Keratinocyte (primary cell): ENCODE results near the gene OSBPL8. TPM values are rescaled to one million over a fixed set of nuclear protein-coding genes. Genes with fewer than 3 reads are reported as not detected.

ENCODE experiments used
- DNase-seq: peaks from one replicate; pipeline ENCODE4 v3.0.0-alpha.2; 2011; ENCODE audit warnings: low read depth, missing footprints, low spot score
- FAIRE-seq: peaks from 2 replicates; lab custom pipeline; 2011; peaks lifted over from hg19 to GRCh38; lab: Jason Lieb, UNC
- H2AFZ ChIP-seq: 2 replicates; pipeline ENCODE4 v1.6.0; 2012; ENCODE audit warnings: low read length, control low read depth, inconsistent platforms; ENCODE audit not compliant: control insufficient read depth
- H3K27ac ChIP-seq: 2 replicates; pipeline ENCODE4 v1.5.1; 2011; ENCODE audit warnings: low read length; ENCODE audit not compliant: control insufficient read depth, insufficient read depth
- H3K27me3 ChIP-seq: 3 replicates; pipeline ENCODE4 v1.6.0; 2011; ENCODE audit warnings: low read length; ENCODE audit not compliant: control insufficient read depth, insufficient read depth; ENCODE audit errors: extremely low read depth
- H3K36me3 ChIP-seq, 2 experiments: 2 replicates in 1 of 2; 3 replicates in 1 of 2; pipeline ENCODE4 v1.5.1; 2011; ENCODE audit warnings: low read length in 2 of 2, mild to moderate bottlenecking in 1 of 2; ENCODE audit not compliant: control insufficient read depth in 2 of 2, insufficient read depth in 2 of 2; ENCODE audit errors: extremely low read depth in 1 of 2
- H3K4me1 ChIP-seq: 3 replicates; pipeline ENCODE4 v1.5.1; 2011; ENCODE audit warnings: low read length; ENCODE audit not compliant: control insufficient read depth, insufficient read depth; ENCODE audit errors: extremely low read depth
- H3K4me2 ChIP-seq: 3 replicates; pipeline ENCODE4 v1.6.0; 2011; ENCODE audit warnings: low read depth, low read length; ENCODE audit not compliant: control insufficient read depth, insufficient read depth; ENCODE audit errors: extremely low read depth
- H3K4me3 ChIP-seq, 3 experiments: fragments of 200-600 bp in 1 of 3; sonication (generic) in 1 of 3; 2 replicates in 2 of 3; 3 replicates in 1 of 3; pipeline ENCODE4 v1.5.1; 2011 to 2016; ENCODE audit warnings: low read length in 3 of 3, mild to moderate bottlenecking in 3 of 3, control low read depth in 2 of 3, inconsistent platforms in 1 of 3, low read depth in 1 of 3, mixed read lengths in 1 of 3, mixed run types in 1 of 3, moderate library complexity in 1 of 3; ENCODE audit not compliant: control insufficient read depth in 2 of 3, insufficient read depth in 2 of 3; ENCODE audit errors: extremely low read depth in 1 of 3
- H3K79me2 ChIP-seq: 2 replicates; pipeline ENCODE4 v1.6.0; 2012; ENCODE audit warnings: low read length; ENCODE audit not compliant: control insufficient read depth, insufficient read depth
- H3K9ac ChIP-seq: 3 replicates; pipeline ENCODE4 v1.6.0; 2011; ENCODE audit warnings: low read length; ENCODE audit not compliant: control insufficient read depth, insufficient read depth; ENCODE audit errors: extremely low read depth
- H3K9me1 ChIP-seq: 3 replicates; pipeline ENCODE4 v1.6.0; 2011; ENCODE audit warnings: low read length; ENCODE audit not compliant: control insufficient read depth, insufficient read depth; ENCODE audit errors: extremely low read depth
- H3K9me3 ChIP-seq: 2 replicates; pipeline ENCODE4 v1.5.1; 2012; ENCODE audit warnings: low read depth, low read length; ENCODE audit not compliant: control insufficient read depth
- H4K20me1 ChIP-seq: 3 replicates; pipeline ENCODE4 v1.6.0; 2011; ENCODE audit warnings: low read length; ENCODE audit not compliant: control insufficient read depth, insufficient read depth; ENCODE audit errors: extremely low read depth
- CTCF ChIP-seq, 3 experiments: IDR thresholded peaks in 1 of 3; conservative IDR thresholded peaks in 1 of 3; optimal IDR thresholded peaks in 1 of 3; 2 replicates in 2 of 3; 3 replicates in 1 of 3; pipeline versions ENCODE3 to v1.5.1; 2011; ENCODE audit warnings: low read length in 3 of 3, mild to moderate bottlenecking in 3 of 3, moderate library complexity in 2 of 3, control low read depth in 1 of 3, inconsistent platforms in 1 of 3; ENCODE audit not compliant: insufficient read depth in 2 of 3; ENCODE audit errors: extremely low read depth in 1 of 3
- EZH2 ChIP-seq: IDR thresholded peaks from one replicate; pipeline ENCODE4 v1.6.1; 2012; ENCODE audit warnings: inconsistent platforms, mild to moderate bottlenecking, low read length, moderate library complexity
- dilution Hi-C: fragments of 300-500 bp; cut with MboI; formaldehyde crosslinking; loops from one replicate; pipeline ENCODE4 v1.7.0; 2020; ENCODE audit warnings: low sequenced_read_pairs; ENCODE audit not compliant: extremely low pct_ligation_motif_present
- polyA plus RNA-seq, 5 experiments: library from polyadenylated mRNA; depleted of rRNA in 3 of 5; stranded (reverse) in 3 of 5; stranded (forward) in 1 of 5; unstranded in 1 of 5; fragments of >200 nt; gene quantifications; 1 replicate in 1 of 5; 2 replicates in 3 of 5; 3 replicates in 1 of 5; pipeline versions ENCODE4 v1.2.1 to v1.2.3, GENCODE V29; 2011 to 2012; ENCODE audit warnings: missing spikeins in 2 of 5, low read depth in 1 of 5, low replicate concordance in 1 of 5

Gene OSBPL8
- polyA plus RNA-seq, 1 donor (not counting 4 experiments of a cell fraction or from before 2014, with no cell fraction given) = 33.7 TPM

GRCh38 chr12:76520348-76520747 lies 39.2 kb downstream of the OSBPL8 start:
- Histone ChIP-seq H3K27ac (no peak overlapping the region), H3K4me2 (no peak overlapping the region), H3K9ac (no peak overlapping the region), H3K9me3 (no peaks in the 10 kb centered on the region), H3K36me3 (peaks cover 0 to 2% of the 10 kb centered on the region in 2 experiments), H3K79me2 (peaks cover 20% of the 10 kb centered on the region), H3K4me3 (no peak overlapping the region), H2AFZ (no peak overlapping the region), H3K9me1 (no peaks in the 10 kb centered on the region), H3K27me3 (no peaks in the 10 kb centered on the region), H4K20me1 (no peaks in the 10 kb centered on the region), H3K4me1 (no peaks in the 10 kb centered on the region)
- FAIRE-seq (no peak), DNase-seq (no peak)
- dilution Hi-C loops = no loop called here
- no peak for TF ChIP-seq EZH2
- no peak for TF ChIP-seq CTCF (optimal IDR thresholded peaks at IDR 0.05 in 1 of 3, IDR thresholded peaks at IDR 0.05 in 1 of 3, conservative IDR thresholded peaks at IDR 0.05 in 1 of 3; ENCODE audit: extremely low read depth in 1 of 3, insufficient read depth in 2 of 3, low read length in 3 of 3)

- dilution Hi-C loops = no loop called here
- no peak for TF ChIP-seq EZH2
- TF ChIP-seq CTCF (optimal IDR thresholded peaks at IDR 0.05 in 1 of 3, IDR thresholded peaks at IDR 0.05 in 1 of 3, conservative IDR thresholded peaks at IDR 0.05 in 1 of 3; ENCODE audit: extremely low read depth in 1 of 3, insufficient read depth in 2 of 3, low read length in 3 of 3) = no peak
- no peak overlapping the region for H3K27ac ChIP-seq
- H3K4me3 ChIP-seq = no peak overlapping the region
- no peaks in the 10 kb centered on the region for H3K9me3 ChIP-seq
- no peak overlapping the region for H3K4me2 ChIP-seq
- no peaks in the 10 kb centered on the region for H3K4me1 ChIP-seq
- DNase-seq (no peak), FAIRE-seq (no peak)
- H2AFZ ChIP-seq = no peak overlapping the region
- H4K20me1 ChIP-seq = no peaks in the 10 kb centered on the region
- H3K9ac ChIP-seq = no peak overlapping the region
- no peaks in the 10 kb centered on the region for H3K27me3 ChIP-seq
- peaks cover 0 to 2% of the 10 kb centered on the region in 2 experiments for H3K36me3 ChIP-seq
- no peaks in the 10 kb centered on the region for H3K9me1 ChIP-seq
- peaks cover 20% of the 10 kb centered on the region for H3K79me2 ChIP-seq
These were observed 40.0 kb downstream of the OSBPL8 start for GRCh38 chr12:76519538-76519937.
